NCI-H2196 (cell line): Measurements from ENCODE around the gene TUBGCP2.

Experiments used
- DNase-seq: peaks from one replicate; lab custom pipeline; 2025; ENCODE audit not compliant: unreplicated experiment; lab: John Stamatoyannopoulos, UW

Gene TUBGCP2

DNA sequence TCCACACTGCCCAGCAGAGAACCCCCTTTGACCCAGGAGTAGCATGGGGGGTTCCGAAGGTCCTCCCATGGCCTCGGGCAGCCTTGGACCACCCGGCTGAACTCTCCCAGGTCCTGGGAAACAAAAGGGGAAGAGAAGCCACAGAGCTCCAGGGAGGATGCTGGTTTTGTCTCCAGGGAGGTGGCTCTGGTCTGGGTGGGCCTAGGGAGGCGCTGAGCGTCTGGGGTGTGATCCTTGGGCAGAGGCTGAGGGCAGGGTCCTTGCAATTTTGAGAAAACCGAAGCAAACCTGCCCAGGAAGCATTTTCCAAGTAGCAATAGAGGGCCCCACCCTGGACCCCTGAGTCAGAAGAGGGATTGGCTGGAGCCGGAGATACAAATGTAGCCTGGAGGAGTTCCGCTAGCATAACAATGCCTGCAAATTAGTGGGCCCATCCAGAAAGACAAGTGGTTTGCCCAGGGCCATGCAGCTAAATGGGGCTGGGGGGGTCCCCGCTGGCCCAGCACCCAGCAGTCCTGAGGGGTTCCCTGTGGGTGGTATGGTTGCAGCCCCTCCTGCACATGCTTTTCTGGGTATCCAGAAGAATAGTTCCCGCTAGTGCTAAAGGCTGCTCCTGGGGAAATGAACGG lies 76.6 kb downstream of the TUBGCP2 start:
- DNase-seq = no peak

DNA sequence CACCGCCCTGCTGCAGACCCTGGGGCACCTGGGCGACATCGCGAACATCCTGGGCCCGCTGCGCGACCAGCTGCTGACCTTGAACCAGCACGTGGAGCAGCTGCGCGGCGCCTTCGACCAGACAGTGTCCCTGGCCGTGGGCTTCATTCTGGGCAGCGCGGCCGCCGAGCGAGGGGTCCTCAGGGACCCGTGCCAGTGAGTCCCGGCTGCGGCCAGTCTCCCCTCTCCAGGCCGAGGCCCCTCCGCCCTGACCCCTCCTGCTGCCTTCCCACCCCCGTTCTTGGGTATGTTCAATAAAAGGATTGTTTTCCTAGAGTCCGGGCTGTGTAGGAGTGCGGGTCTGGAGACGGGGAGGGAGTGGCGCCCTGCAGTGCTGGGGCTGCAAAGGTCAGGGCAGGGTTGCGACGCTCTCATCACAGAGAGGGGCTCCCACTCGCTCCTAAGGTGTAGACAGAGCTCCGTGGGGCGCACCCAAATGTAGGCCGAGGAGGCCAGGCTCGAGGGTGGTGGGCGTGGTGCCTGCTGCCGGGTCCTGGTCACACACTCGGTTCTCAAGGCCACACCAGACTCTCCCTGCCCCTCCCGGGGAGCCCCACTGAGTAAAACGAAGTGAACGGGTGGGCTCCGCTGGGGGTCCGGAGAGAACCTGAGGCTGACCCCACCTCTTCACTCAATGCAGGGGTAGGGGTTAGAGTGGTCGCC lies 77.3 kb downstream of the TUBGCP2 start:
- no peak for DNase-seq

DNA sequence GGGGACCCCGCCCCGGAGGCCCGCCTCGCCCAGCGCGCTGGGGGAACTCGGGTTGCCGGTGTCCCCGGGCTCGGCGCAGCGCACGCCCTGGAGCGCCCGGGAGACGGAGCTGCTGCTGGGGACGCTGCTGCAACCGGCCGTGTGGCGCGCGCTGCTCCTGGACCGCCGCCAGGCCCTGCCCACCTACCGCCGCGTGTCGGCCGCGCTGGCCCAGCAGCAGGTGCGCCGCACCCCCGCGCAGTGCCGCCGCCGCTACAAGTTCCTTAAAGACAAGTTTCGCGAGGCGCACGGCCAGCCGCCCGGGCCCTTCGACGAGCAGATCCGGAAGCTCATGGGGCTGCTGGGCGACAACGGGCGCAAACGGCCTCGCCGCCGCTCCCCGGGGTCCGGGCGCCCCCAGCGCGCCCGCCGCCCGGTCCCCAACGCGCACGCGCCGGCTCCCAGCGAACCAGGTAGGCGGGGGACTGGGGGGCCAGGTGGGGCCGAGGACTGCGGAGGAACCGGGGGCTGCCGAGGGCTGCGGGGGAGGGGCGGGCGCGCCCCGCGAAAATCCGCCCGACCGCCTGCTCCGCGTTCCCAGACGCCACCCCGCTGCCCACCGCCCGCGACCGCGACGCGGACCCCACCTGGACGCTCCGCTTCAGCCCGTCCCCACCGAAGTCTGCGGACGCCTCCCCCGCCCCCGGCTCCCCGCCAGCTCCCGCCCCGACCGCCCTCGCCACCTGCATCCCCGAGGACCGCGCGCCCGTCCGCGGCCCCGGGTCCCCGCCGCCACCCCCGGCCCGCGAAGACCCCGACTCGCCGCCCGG lies 78.1 kb downstream of the TUBGCP2 start:
- DNase-seq = no peak

DNA sequence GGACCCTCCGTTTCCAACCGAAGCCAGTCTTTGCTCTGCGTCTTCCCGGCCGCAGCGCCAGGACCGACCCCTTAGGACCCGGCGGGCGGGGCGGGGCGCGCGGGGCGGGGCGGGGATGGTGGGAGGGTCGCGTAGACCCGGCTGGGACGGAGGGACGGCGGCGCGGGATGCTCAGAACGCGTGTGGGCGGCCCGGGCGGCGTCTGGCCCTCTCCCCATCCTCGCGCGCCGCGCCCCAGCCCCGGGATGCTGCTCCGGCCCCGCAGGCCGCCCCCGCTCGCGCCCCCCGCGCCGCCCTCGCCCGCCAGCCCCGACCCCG lies 78.7 kb downstream of the TUBGCP2 start, which contains the start of gene UTF1:
Gene UTF1 (plus strand): TSS at position 174 of the 318 bp plus-strand sequence. CDS start 72 bp downstream, at position 246.
- no peak for DNase-seq

DNA sequence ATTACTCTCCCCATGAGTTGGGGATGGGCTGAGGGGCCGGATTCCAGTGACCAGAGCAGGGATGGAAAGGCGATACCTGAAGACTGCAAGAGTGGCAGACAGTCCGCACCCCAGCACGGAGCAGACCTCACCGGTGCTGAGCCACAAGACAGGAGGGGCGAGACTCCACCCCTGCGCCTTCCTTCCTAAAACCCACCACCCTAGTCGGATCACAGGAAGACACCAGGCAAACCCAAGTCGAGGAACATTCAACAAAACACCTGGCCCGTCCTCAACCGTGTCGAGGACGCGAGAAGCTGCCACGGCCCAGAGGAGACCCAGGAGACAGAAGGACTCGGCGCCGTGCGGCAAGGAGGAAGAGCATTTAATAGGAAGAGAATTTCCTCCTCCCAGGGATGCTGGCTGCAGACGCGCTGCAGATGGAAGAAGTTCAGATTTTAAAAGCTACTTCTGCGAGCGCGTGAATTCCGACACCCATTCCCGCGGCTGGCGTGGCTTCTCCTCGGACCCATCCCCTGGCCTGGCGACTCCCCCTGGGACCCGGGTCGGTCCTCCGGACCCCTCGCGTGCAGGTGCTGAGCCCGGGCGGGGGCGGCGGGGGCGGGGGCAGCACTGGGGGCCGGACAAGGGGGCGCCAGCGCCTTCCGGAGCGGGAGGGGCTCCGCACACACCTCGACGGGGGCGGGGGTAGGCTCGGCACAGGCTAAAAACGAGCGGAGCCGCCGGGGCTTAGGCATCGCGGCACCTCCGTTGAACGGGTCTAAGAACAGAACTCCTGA lies 79.2 kb downstream of the TUBGCP2 start:
- no peak for DNase-seq
